SK-N-SH (cell line): ENCODE data around the gene AVPI1.

Experiments used
- EZH2phosphoT487 ChIP-seq: fragments of 200-600 bp; sonication (generic); IDR thresholded peaks from 2 replicates; pipeline ENCODE4 v1.6.1; 2017; ENCODE audit warnings: low read depth, mixed run types, mild to moderate bottlenecking, antibody characterized with exemption, moderate library complexity, borderline replicate concordance
- FOXM1 ChIP-seq: IDR thresholded peaks from 2 replicates; pipeline ENCODE4 v1.4.0; 2012; ENCODE audit warnings: low read depth, mild to moderate bottlenecking
- GABPA ChIP-seq: IDR thresholded peaks from 2 replicates; pipeline ENCODE4 v1.4.0; 2012; ENCODE audit warnings: low read depth, mild to moderate bottlenecking
- JUND ChIP-seq: IDR thresholded peaks from 2 replicates; pipeline ENCODE4 v1.4.0; 2012
- NRF1 ChIP-seq: IDR thresholded peaks from 2 replicates; pipeline ENCODE4 v1.6.1; 2012; ENCODE audit warnings: low read depth, mild to moderate bottlenecking, low read length
- RAD21 ChIP-seq: IDR thresholded peaks from 2 replicates; pipeline ENCODE4 v1.6.1; 2012; ENCODE audit warnings: mild to moderate bottlenecking, low read length
- SIN3A ChIP-seq: IDR thresholded peaks from 2 replicates; pipeline ENCODE4 v1.6.1; 2012; ENCODE audit warnings: low read depth, mild to moderate bottlenecking, low read length, moderate library complexity, borderline replicate concordance
- TF ChIP-seq, protein P1 (sequence below): fragments of 200-600 bp; sonication (generic); IDR thresholded peaks from 2 replicates; pipeline ENCODE4 v1.6.1; 2017; ENCODE audit warnings: antibody characterized with exemption, mild to moderate bottlenecking, moderate library complexity

- TF ChIP-seq, protein P1, sequence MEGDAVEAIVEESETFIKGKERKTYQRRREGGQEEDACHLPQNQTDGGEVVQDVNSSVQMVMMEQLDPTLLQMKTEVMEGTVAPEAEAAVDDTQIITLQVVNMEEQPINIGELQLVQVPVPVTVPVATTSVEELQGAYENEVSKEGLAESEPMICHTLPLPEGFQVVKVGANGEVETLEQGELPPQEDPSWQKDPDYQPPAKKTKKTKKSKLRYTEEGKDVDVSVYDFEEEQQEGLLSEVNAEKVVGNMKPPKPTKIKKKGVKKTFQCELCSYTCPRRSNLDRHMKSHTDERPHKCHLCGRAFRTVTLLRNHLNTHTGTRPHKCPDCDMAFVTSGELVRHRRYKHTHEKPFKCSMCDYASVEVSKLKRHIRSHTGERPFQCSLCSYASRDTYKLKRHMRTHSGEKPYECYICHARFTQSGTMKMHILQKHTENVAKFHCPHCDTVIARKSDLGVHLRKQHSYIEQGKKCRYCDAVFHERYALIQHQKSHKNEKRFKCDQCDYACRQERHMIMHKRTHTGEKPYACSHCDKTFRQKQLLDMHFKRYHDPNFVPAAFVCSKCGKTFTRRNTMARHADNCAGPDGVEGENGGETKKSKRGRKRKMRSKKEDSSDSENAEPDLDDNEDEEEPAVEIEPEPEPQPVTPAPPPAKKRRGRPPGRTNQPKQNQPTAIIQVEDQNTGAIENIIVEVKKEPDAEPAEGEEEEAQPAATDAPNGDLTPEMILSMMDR: no peak
- TF ChIP-seq NRF1: no peak
- no peak for TF ChIP-seq SIN3A
- TF ChIP-seq RAD21: no peak
- no peak for TF ChIP-seq GABPA
- TF ChIP-seq JUND: no peak
- TF ChIP-seq EZH2phosphoT487: no peak
- no peak for TF ChIP-seq FOXM1
Observed at GRCh38 chr10:97715259-97715874, 28.3 kb upstream of the AVPI1 start.
